ENCODE data around the gene ARID1B. TPM values are rescaled to one million over a fixed set of nuclear protein-coding genes. Genes with fewer than 3 reads are reported as not detected.
A peak's percentile ranks its signal among the peaks of the same experiment; 100 is the strongest.

Gene ARID1B
- total and polyA plus RNA-seq, 10 of the 15 experiments (the other 5 are each of a cell fraction or from before 2014, with no cell fraction given): 24.7 to 133 (median 54.6) TPM

DNA sequence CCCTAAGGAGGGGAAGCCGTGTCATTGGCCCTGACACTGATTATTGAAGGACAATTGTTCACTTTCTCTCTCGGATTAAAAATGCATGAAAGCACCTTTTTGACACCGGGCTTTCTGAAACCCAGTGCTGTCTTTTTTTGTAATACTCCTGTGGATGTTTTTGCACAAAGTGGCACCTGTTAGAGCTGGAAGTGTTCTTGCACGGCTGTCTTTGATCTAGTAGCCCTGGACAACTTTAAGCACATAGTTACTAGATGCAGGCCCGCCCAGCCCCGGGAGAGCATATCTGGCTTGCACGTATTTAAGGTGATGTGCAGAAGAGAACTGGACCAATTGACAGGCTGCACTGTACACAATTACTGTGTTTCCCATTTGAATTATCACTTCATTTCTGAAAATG is 72.6 kb downstream of the ARID1B start:
- Histone ChIP-seq H3K9ac (ENCODE audit: control insufficient read depth, insufficient read depth, low read length) (no peak overlapping the region), H3K27me3 (replicated peaks in 1 of 2; ENCODE audit: control insufficient read depth in 2 of 2, insufficient read depth in 2 of 2, low read length in 1 of 2) (no peaks in the 10 kb centered on the region), H3K4me3 (peak overlapping the region; percentile 44; the same call in 1 of the 2 replicates), H3K9me3 (replicated peaks; ENCODE audit: control insufficient read depth, insufficient read depth, low read length) (no peaks in the 10 kb centered on the region), H3K4me1 (ENCODE audit: control insufficient read depth, insufficient read depth, low read length) (peaks cover 59% of the 10 kb centered on the region), H3K36me3 (ENCODE audit: control insufficient read depth in 2 of 2, insufficient read depth in 2 of 2, low read length in 1 of 2) (peaks cover 3 to 6% of the 10 kb centered on the region in 2 experiments; a peak in 3 of 4 replicates), H3K79me2 (ENCODE audit: control insufficient read depth, insufficient read depth, low read length) (peaks cover 98% of the 10 kb centered on the region), H3K27ac (ENCODE audit: control insufficient read depth, insufficient read depth) (peak overlapping the region; percentile 64; the same call in 1 of the 2 replicates), H4K20me1 (ENCODE audit: control insufficient read depth, insufficient read depth) (no peaks in the 10 kb centered on the region; the same call in 1 of the 2 replicates), H3K4me2 (ENCODE audit: control insufficient read depth, insufficient read depth) (peak overlapping the region; percentile 88), H2AFZ (ENCODE audit: control insufficient read depth, low read depth, low read length) (no peak overlapping the region)
- BruUV-seq (replicated peaks): no TSS peak
- peak; percentile 26 for ATAC-seq
- in situ Hi-C loops (cut with MboI) (no loop called here), intact Hi-C loops (cut with micrococcal nuclease; ENCODE audit: unreplicated experiment) (loop anchor here (5.0 kb wide), 1 partner anchor 172 kb away; no protein-coding TSS in a partner anchor)
- CTCF ChIA-PET: no interaction called here
- no peak for FAIRE-seq
- RAD21 ChIA-PET (ENCODE audit: unreplicated experiment): no interaction called here
- POLR2A ChIA-PET: no interaction called here
- no peak for DNase-seq (ENCODE audit: low read depth, low spot score)
- TF ChIP-seq NFYB (IDR thresholded peaks at IDR 0.05; ENCODE audit: insufficient read depth, low read depth, low read length): 0 out of 2 replicates have a peak, but pooled peaks have one; percentile 21
- no peak for TF ChIP-seq NR2F1 (conservative IDR thresholded peaks at IDR 0.05)
- WGBS (ENCODE audit: insufficient coverage, insufficient replicate concordance, low lambda C conversion rate, missing lambda C conversion rate): 45% methylated on average over 7 of the region's 7 CpGs
- SMC1A ChIA-PET (ENCODE audit: uncharacterized antibody, unreplicated experiment): interaction anchor here (0.7 kb wide), 1 partner anchor 18 kb away, joined by 3 read pairs; no protein-coding TSS in a partner anchor

DNA sequence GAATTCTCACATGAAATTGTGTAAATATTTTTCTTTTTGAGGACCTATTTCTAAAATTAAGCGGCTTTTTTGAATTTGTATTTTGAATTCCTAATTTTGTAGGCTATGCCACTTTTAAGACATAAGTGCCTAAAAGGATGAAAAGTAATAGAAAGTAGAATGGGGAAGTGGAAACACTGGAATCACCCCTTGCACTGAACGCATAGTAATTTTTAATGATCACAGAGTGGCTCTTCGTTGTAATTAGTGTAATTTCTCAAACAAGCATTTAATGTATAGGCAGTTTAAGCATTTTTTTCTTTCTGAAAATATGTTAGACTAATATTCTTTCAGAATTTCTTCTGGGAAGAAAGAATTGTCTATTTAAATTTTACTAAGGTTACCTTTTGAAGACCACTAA is 73.2 kb downstream of the ARID1B start:
- peak; percentile 56 for ATAC-seq
- no peak for FAIRE-seq
- H3K27me3 ChIP-seq (replicated peaks in 1 of 2; ENCODE audit: control insufficient read depth in 2 of 2, insufficient read depth in 2 of 2, low read length in 1 of 2): no peaks in the 10 kb centered on the region
- SMC1A ChIA-PET (ENCODE audit: uncharacterized antibody, unreplicated experiment): no interaction called here
- H3K27ac ChIP-seq (ENCODE audit: control insufficient read depth, insufficient read depth): peak overlapping the region; percentile 64
- peak overlapping the region; percentile 46; the same call in 1 of the 2 replicates for H3K4me3 ChIP-seq
- H3K36me3 ChIP-seq (ENCODE audit: control insufficient read depth in 2 of 2, insufficient read depth in 2 of 2, low read length in 1 of 2): peaks cover 3 to 6% of the 10 kb centered on the region in 2 experiments; a peak in 3 of 4 replicates
- CTCF ChIA-PET: no interaction called here
- 52% methylated on average over 3 of the region's 3 CpGs for WGBS (ENCODE audit: insufficient coverage, insufficient replicate concordance, low lambda C conversion rate, missing lambda C conversion rate)
- H3K9ac ChIP-seq (ENCODE audit: control insufficient read depth, insufficient read depth, low read length): no peak overlapping the region
- in situ Hi-C loops (cut with MboI) (no loop called here), intact Hi-C loops (cut with micrococcal nuclease; ENCODE audit: unreplicated experiment) (loop anchor here (5.0 kb wide), 1 partner anchor 172 kb away; no protein-coding TSS in a partner anchor)
- peak overlapping the region; percentile 88 for H3K4me2 ChIP-seq (ENCODE audit: control insufficient read depth, insufficient read depth)
- RAD21 ChIA-PET (ENCODE audit: unreplicated experiment): no interaction called here
- H2AFZ ChIP-seq (ENCODE audit: control insufficient read depth, low read depth, low read length): no peak overlapping the region
- no peaks in the 10 kb centered on the region; the same call in 1 of the 2 replicates for H4K20me1 ChIP-seq (ENCODE audit: control insufficient read depth, insufficient read depth)
- H3K79me2 ChIP-seq (ENCODE audit: control insufficient read depth, insufficient read depth, low read length): peaks cover 98% of the 10 kb centered on the region
- BruUV-seq (replicated peaks): no TSS peak
- H3K9me3 ChIP-seq (replicated peaks; ENCODE audit: control insufficient read depth, insufficient read depth, low read length): no peaks in the 10 kb centered on the region
- no peak for DNase-seq (ENCODE audit: low read depth, low spot score)
- POLR2A ChIA-PET: no interaction called here
- peaks cover 54% of the 10 kb centered on the region for H3K4me1 ChIP-seq (ENCODE audit: control insufficient read depth, insufficient read depth, low read length)
- peak; percentile 19 to 23; a peak in 1 of 4 replicates for TF ChIP-seq IKZF2 (IDR thresholded peaks at IDR 0.05)
- TF ChIP-seq FOS (IDR thresholded peaks at IDR 0.05; ENCODE audit: borderline replicate concordance, extremely low read depth, insufficient read length): no peak
- TF ChIP-seq RB1 (IDR thresholded peaks at IDR 0.05; ENCODE audit: borderline replicate concordance): no peak
- no peak for TF ChIP-seq SUPT20H (IDR thresholded peaks at IDR 0.05; ENCODE audit: borderline replicate concordance, control insufficient read depth, low read depth, low read length)
- 0 out of 4 replicates have a peak, but pooled peaks of 1 of the 2 experiments have one; percentile 21 for TF ChIP-seq EP300 (IDR thresholded peaks at IDR 0.05; ENCODE audit: borderline replicate concordance in 1 of 2, control insufficient read depth in 1 of 2, low read depth in 2 of 2, low read length in 2 of 2)
- TF ChIP-seq TCF12 (IDR thresholded peaks at IDR 0.05; ENCODE audit: low read depth, low read length): no peak
- TF ChIP-seq BACH1 (IDR thresholded peaks at IDR 0.05; ENCODE audit: borderline replicate concordance): peak; percentile 15; the same call in 1 of the 2 replicates
- TF ChIP-seq IKZF1 (conservative IDR thresholded peaks at IDR 0.05): no peak
- peak; percentile 90 for TF ChIP-seq MTA2 (IDR thresholded peaks at IDR 0.05; ENCODE audit: low read depth)
- TF ChIP-seq, protein P1, sequence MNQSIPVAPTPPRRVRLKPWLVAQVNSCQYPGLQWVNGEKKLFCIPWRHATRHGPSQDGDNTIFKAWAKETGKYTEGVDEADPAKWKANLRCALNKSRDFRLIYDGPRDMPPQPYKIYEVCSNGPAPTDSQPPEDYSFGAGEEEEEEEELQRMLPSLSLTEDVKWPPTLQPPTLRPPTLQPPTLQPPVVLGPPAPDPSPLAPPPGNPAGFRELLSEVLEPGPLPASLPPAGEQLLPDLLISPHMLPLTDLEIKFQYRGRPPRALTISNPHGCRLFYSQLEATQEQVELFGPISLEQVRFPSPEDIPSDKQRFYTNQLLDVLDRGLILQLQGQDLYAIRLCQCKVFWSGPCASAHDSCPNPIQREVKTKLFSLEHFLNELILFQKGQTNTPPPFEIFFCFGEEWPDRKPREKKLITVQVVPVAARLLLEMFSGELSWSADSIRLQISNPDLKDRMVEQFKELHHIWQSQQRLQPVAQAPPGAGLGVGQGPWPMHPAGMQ (IDR thresholded peaks at IDR 0.05; ENCODE audit: borderline replicate concordance): no peak
- no peak for TF ChIP-seq NR2C2 (IDR thresholded peaks at IDR 0.05; ENCODE audit: borderline replicate concordance, control insufficient read depth, insufficient read length, low read depth)
- no peak for TF ChIP-seq SREBF1 (IDR thresholded peaks at IDR 0.05; ENCODE audit: low read length)
- TF ChIP-seq PAX5 (IDR thresholded peaks at IDR 0.05; ENCODE audit: borderline replicate concordance, low read depth, low read length): no peak
- TF ChIP-seq MEF2B (IDR thresholded peaks at IDR 0.05; ENCODE audit: partially characterized antibody, poor library complexity, severe bottlenecking): peak; percentile 7
- TF ChIP-seq BCL11A (IDR thresholded peaks at IDR 0.05; ENCODE audit: low read depth, low read length): 0 out of 2 replicates have a peak, but pooled peaks have one; percentile 27
- TF ChIP-seq DPF2 (IDR thresholded peaks at IDR 0.05): 0 out of 2 replicates have a peak, but pooled peaks have one; percentile 26

All from GM12878 (cell line).